SK-N-SH (cell line): ENCODE measurements around the gene ARMC9. TPM values are rescaled to one million over a fixed set of nuclear protein-coding genes. Genes with fewer than 3 reads are reported as not detected.

Source experiments
- CTCF ChIA-PET: fragments of 300-600, 350-600 bp; formaldehyde crosslinking; extraction: SDS; loops from one replicate; lab custom pipeline; 2021; lab: Yijun Ruan, JAX
- POLR2A ChIA-PET: fragments of 350-600 bp; sonication (Branson Sonifier 250); formaldehyde crosslinking; extraction: SDS; loops from one replicate; lab custom pipeline; 2020; ENCODE audit warnings: antibody characterized with exemption, inconsistent platforms; lab: Yijun Ruan, JAX
- DNase-seq: peaks from one replicate; pipeline ENCODE4 v3.0.0; 2012
- H2AFZ ChIP-seq: fragments of 200-600 bp; sonication (generic); 2 replicates; pipeline ENCODE4 v1.8.1; 2016; ENCODE audit warnings: antibody characterized with exemption, mild to moderate bottlenecking, low read depth
- H3F3A ChIP-seq: fragments of 200-600 bp; sonication (generic); replicated peaks from 2 replicates; pipeline ENCODE3; 2016; ENCODE audit warnings: antibody characterized with exemption, mild to moderate bottlenecking; ENCODE audit not compliant: insufficient read depth
- H3K27ac ChIP-seq, 2 experiments: fragments of 200-500 bp in 1 of 2; fragments of 200-600 bp in 1 of 2; sonication (Bioruptor generic) in 1 of 2; sonication (generic), shearing (Covaris generic) in 1 of 2; 2 replicates each; pipeline versions ENCODE4 v1.5.1 to v1.6.1; 2014 to 2016; ENCODE audit warnings: low read depth in 2 of 2, inconsistent platforms in 1 of 2, low read length in 1 of 2, mild to moderate bottlenecking in 1 of 2, mixed read lengths in 1 of 2
- H3K27me3 ChIP-seq: fragments of 200-600 bp; sonication (generic), shearing (Covaris generic); 2 replicates; pipeline ENCODE4 v1.6.1; 2016; ENCODE audit warnings: mixed run types; ENCODE audit not compliant: insufficient read depth
- H3K36me3 ChIP-seq, 2 experiments: fragments of 200-500 bp in 1 of 2; fragments of 200-600 bp in 1 of 2; sonication (Bioruptor generic) in 1 of 2; sonication (generic) in 1 of 2; replicated peaks in 1 of 2; 2 replicates each; pipeline versions ENCODE3 to v1.5.1; 2014 to 2016; ENCODE audit warnings: low read length in 1 of 2, mild to moderate bottlenecking in 1 of 2; ENCODE audit not compliant: insufficient read depth in 2 of 2, control insufficient read depth in 1 of 2
- H3K4me1 ChIP-seq, 2 experiments: fragments of 200-500 bp in 1 of 2; fragments of 200-600 bp in 1 of 2; sonication (Bioruptor generic) in 1 of 2; sonication (generic), shearing (Covaris generic) in 1 of 2; 2 replicates each; pipeline versions ENCODE4 v1.5.1 to v1.6.1; 2014 to 2016; ENCODE audit warnings: low read depth in 1 of 2, low read length in 1 of 2, mixed run types in 1 of 2; ENCODE audit not compliant: insufficient read depth in 2 of 2, control insufficient read depth in 1 of 2
- H3K4me2 ChIP-seq: fragments of 200-600 bp; sonication (generic), shearing (Covaris generic); 2 replicates; pipeline ENCODE4 v1.6.1; 2017; ENCODE audit warnings: mixed run types
- H3K4me3 ChIP-seq, 2 experiments: fragments of 200-500 bp in 1 of 2; fragments of 200-600 bp in 1 of 2; sonication (Bioruptor generic) in 1 of 2; sonication (generic), shearing (Covaris generic) in 1 of 2; 2 replicates each; pipeline versions ENCODE4 v1.5.1 to v1.8.1; 2014 to 2016; ENCODE audit warnings: low read depth in 2 of 2, inconsistent platforms in 1 of 2, low read length in 1 of 2, mild to moderate bottlenecking in 1 of 2, mixed read lengths in 1 of 2, moderate library complexity in 1 of 2
- H3K79me2 ChIP-seq: fragments of 200-600 bp; sonication (generic); 2 replicates; pipeline ENCODE4 v1.8.1; 2017; ENCODE audit warnings: mild to moderate bottlenecking; ENCODE audit not compliant: insufficient read depth
- H3K9ac ChIP-seq: fragments of 200-600 bp; sonication (generic); 2 replicates; pipeline ENCODE4 v1.6.1; 2017; ENCODE audit warnings: mixed run types
- H3K9me2 ChIP-seq: fragments of 200-600 bp; sonication (generic); 2 replicates; pipeline ENCODE4 v1.6.1; 2017; ENCODE audit warnings: mixed run types
- H3K9me3 ChIP-seq: fragments of 200-600 bp; sonication (generic); 2 replicates; pipeline ENCODE4 v1.6.1; 2017; ENCODE audit warnings: mixed run types, mild to moderate bottlenecking, moderate library complexity
- H4K20me1 ChIP-seq: fragments of 200-600 bp; sonication (generic); 2 replicates; pipeline ENCODE4 v1.6.1; 2017; ENCODE audit warnings: mild to moderate bottlenecking, mixed run types; ENCODE audit not compliant: insufficient read depth
- EP300 ChIP-seq, 2 experiments: IDR thresholded peaks; 2 replicates each; pipeline versions ENCODE4 v1.4.0 to v1.6.1; 2012; ENCODE audit warnings: borderline replicate concordance in 1 of 2, low read depth in 1 of 2, low read length in 1 of 2
- FOXM1 ChIP-seq: IDR thresholded peaks from 2 replicates; pipeline ENCODE4 v1.4.0; 2012; ENCODE audit warnings: low read depth, mild to moderate bottlenecking
- GATA2 ChIP-seq: sonication (generic); formaldehyde crosslinking; IDR thresholded peaks from 2 replicates; pipeline ENCODE4 v1.5.0; 2020; ENCODE audit warnings: mild to moderate bottlenecking, missing genetic modification reagents
- JUND ChIP-seq: IDR thresholded peaks from 2 replicates; pipeline ENCODE4 v1.4.0; 2012
- MAX ChIP-seq: IDR thresholded peaks from 2 replicates; pipeline ENCODE4 v1.4.0; 2012; ENCODE audit warnings: low read depth
- POLR2AphosphoS5 ChIP-seq: IDR thresholded peaks from 2 replicates; pipeline ENCODE4 v1.6.1; 2012; ENCODE audit warnings: low read depth, low read length
- RAD21 ChIP-seq: IDR thresholded peaks from 2 replicates; pipeline ENCODE4 v1.6.1; 2012; ENCODE audit warnings: mild to moderate bottlenecking, low read length
- RCOR1 ChIP-seq: fragments of 150-350 bp; IDR thresholded peaks from 2 replicates; pipeline ENCODE4 v1.6.1; 2017; ENCODE audit warnings: antibody characterized with exemption, low read length
- REST ChIP-seq: IDR thresholded peaks from 2 replicates; pipeline ENCODE4 v1.6.1; 2012; ENCODE audit warnings: mild to moderate bottlenecking, low read depth, low read length, moderate library complexity
- RXRA ChIP-seq: IDR thresholded peaks from 2 replicates; pipeline ENCODE4 v1.4.0; 2012; ENCODE audit warnings: low read depth, mild to moderate bottlenecking, borderline replicate concordance
- SIN3A ChIP-seq: IDR thresholded peaks from 2 replicates; pipeline ENCODE4 v1.6.1; 2012; ENCODE audit warnings: low read depth, mild to moderate bottlenecking, low read length, moderate library complexity, borderline replicate concordance
- SMC3 ChIP-seq: IDR thresholded peaks from 2 replicates; pipeline ENCODE4 v1.6.1; 2012; ENCODE audit warnings: low read depth, low read length, improper control_type of control experiment
- TAF1 ChIP-seq: IDR thresholded peaks from 2 replicates; pipeline ENCODE4 v1.6.1; 2012; ENCODE audit warnings: low read depth, mild to moderate bottlenecking, low read length, moderate library complexity, borderline replicate concordance
- USF1 ChIP-seq: IDR thresholded peaks from 2 replicates; pipeline ENCODE4 v1.4.0; 2012; ENCODE audit warnings: low read depth, borderline replicate concordance
- WGBS: methylation state at CpG from one replicate; pipeline ENCODE4 v1.1.6; 2017; ENCODE audit warnings: low lambda C conversion rate; 5-methylcytosine and 5-hydroxymethylcytosine counted together
- polyA plus RNA-seq, 3 experiments: library from polyadenylated mRNA; depleted of rRNA; stranded (reverse); fragments of >200 nt; gene quantifications; 2 replicates each; pipeline ENCODE4 v1.2.3, GENCODE V29; 2012

Gene ARMC9
- polyA plus RNA-seq, 1 of the 3 experiments (the other 2 are of a cell fraction) = 25.3 TPM

- no peak for TF ChIP-seq TAF1
Measured at GRCh38 chr2:231218366-231218765, 19.9 kb downstream of the ARMC9 start (continued).

- CTCF ChIA-PET = interaction anchor here (1.1 to 3.7 kb wide), 7 partner anchors 9 to 233 kb away, joined by 3 to 13 read pairs (median 4); no protein-coding TSS in a partner anchor
Measured at GRCh38 chr2:231219289-231219688, 20.9 kb downstream of the ARMC9 start.

GRCh38 chr2:231221761-231222160 lies 23.3 kb downstream of the ARMC9 start:
- H3K9ac ChIP-seq = no peak overlapping the region
- TF ChIP-seq RAD21 (no peak), FOXM1 (no peak), EP300 (IDR thresholded peaks at IDR 0.05; ENCODE audit: borderline replicate concordance in 1 of 2, low read depth in 1 of 2, low read length in 1 of 2) (no peak)
- TF ChIP-seq, all 33 proteins: peak for 0

More at GRCh38 chr2:231219289-231219688, 20.9 kb downstream of the ARMC9 start:
- no peak for TF ChIP-seq RAD21
- 94% methylated on average over 3 of the region's 3 CpGs for WGBS
- Histone ChIP-seq H3K9ac (no peak overlapping the region), H3K4me2 (no peak overlapping the region), H3K27ac (no peak overlapping the region), H3K79me2 (no peaks in the 10 kb centered on the region), H3K36me3 (peaks cover 62 to 69% of the 10 kb centered on the region in 2 experiments), H3K4me1 (no peaks in the 10 kb centered on the region), H3K27me3 (no peaks in the 10 kb centered on the region), H4K20me1 (no peaks in the 10 kb centered on the region), H3K4me3 (no peak overlapping the region), H3K9me2 (no peaks in the 10 kb centered on the region), H3K9me3 (no peaks in the 10 kb centered on the region), H2AFZ (no peak overlapping the region), H3F3A (no peaks in the 10 kb centered on the region)
- POLR2A ChIA-PET = no interaction called here
- DNase-seq = no peak

GRCh38 chr2:231222318-231223000 lies 24.0 kb downstream of the ARMC9 start:
- ChIA-PET CTCF (interaction anchor here (0.6 to 2.8 kb wide), 3 partner anchors 190 to 230 kb away, joined by 3 to 28 read pairs (median 3); no protein-coding TSS in a partner anchor), POLR2A (no interaction called here)
- Histone ChIP-seq H3K9me2 (no peaks in the 10 kb centered on the region), H3K27ac (no peak overlapping the region), H3K4me1 (no peaks in the 10 kb centered on the region), H3K36me3 (peaks cover 48 to 57% of the 10 kb centered on the region in 2 experiments), H3K4me2 (no peak overlapping the region), H3K4me3 (no peak overlapping the region), H3K79me2 (no peaks in the 10 kb centered on the region), H3K9me3 (no peaks in the 10 kb centered on the region), H4K20me1 (no peaks in the 10 kb centered on the region), H3K27me3 (no peaks in the 10 kb centered on the region), H3F3A (no peaks in the 10 kb centered on the region), H3K9ac (no peak overlapping the region), H2AFZ (no peak overlapping the region)
- WGBS = 94% methylated on average over 7 of the region's 7 CpGs
- no peak for DNase-seq
- TF ChIP-seq RXRA (no peak), SIN3A (no peak), MAX (no peak), POLR2AphosphoS5 (no peak), REST (no peak), TAF1 (no peak), SMC3 (no peak), USF1 (no peak), GATA2 (CRISPR knock-in tag) (no peak), JUND (no peak), RCOR1 (no peak)

More at GRCh38 chr2:231221761-231222160, 23.3 kb downstream of the ARMC9 start:
- no peaks in the 10 kb centered on the region for H4K20me1 ChIP-seq
- H3K79me2 ChIP-seq = no peaks in the 10 kb centered on the region
- H3K4me3 ChIP-seq = no peak overlapping the region
- H3K9me3 ChIP-seq = no peaks in the 10 kb centered on the region
- 90% methylated on average over 3 of the region's 3 CpGs for WGBS
- H3K27ac ChIP-seq = no peak overlapping the region
- no peaks in the 10 kb centered on the region for H3F3A ChIP-seq
- POLR2A ChIA-PET = no interaction called here
- H3K4me1 ChIP-seq = no peaks in the 10 kb centered on the region
- H3K9me2 ChIP-seq = no peaks in the 10 kb centered on the region
- peaks cover 50 to 61% of the 10 kb centered on the region in 2 experiments for H3K36me3 ChIP-seq
- CTCF ChIA-PET = interaction anchor here (1.2 to 3.7 kb wide), 3 partner anchors 117 to 231 kb away, joined by 3 to 13 read pairs (median 9); no protein-coding TSS in a partner anchor
- no peaks in the 10 kb centered on the region for H3K27me3 ChIP-seq
- no peak overlapping the region for H2AFZ ChIP-seq
- DNase-seq = no peak
- H3K4me2 ChIP-seq = no peak overlapping the region
